Upper lobe of right lung (tissue), 1 donor: ENCODE measurements around the gene ESYT2. TPM values are rescaled to one million over a fixed set of nuclear protein-coding genes. Genes with fewer than 3 reads are reported as not detected.
"Not testable (repeated sequence)": the region's sequence is repeated elsewhere in the genome, so short reads cannot be mapped to it uniquely, and the experiment has no call there.

Experiments
- ATAC-seq: fragments of 200-7000 bp; cut with Tn5 transposase; one replicate; pipeline ENCODE4 v1.9.1; 2020; ENCODE audit warnings: mild to moderate bottlenecking, moderate library complexity
- DNase-seq: peaks from one replicate; pipeline ENCODE4 v3.0.0-alpha.2; 2020
- H3K27ac ChIP-seq: fragments of 200-600 bp; one replicate; pipeline ENCODE4 v1.8.0; 2022
- H3K27me3 ChIP-seq: fragments of 200-600 bp; one replicate; pipeline ENCODE4 v1.8.0; 2022; ENCODE audit warnings: mild to moderate bottlenecking
- H3K36me3 ChIP-seq: fragments of 200-600 bp; one replicate; pipeline ENCODE4 v1.8.0; 2022
- H3K4me1 ChIP-seq: fragments of 200-600 bp; one replicate; pipeline ENCODE4 v1.8.0; 2022
- H3K4me3 ChIP-seq: fragments of 200-600 bp; one replicate; pipeline ENCODE4 v1.8.0; 2022; ENCODE audit warnings: mild to moderate bottlenecking
- H3K9me3 ChIP-seq: fragments of 200-600 bp; one replicate; pipeline ENCODE4 v1.8.0; 2022
- CTCF ChIP-seq: fragments of 200-600 bp; IDR thresholded peaks from one replicate; pipeline ENCODE4 v1.8.0; 2022; ENCODE audit warnings: antibody characterized with exemption
- intact Hi-C: fragments of 100-400 bp; cut with DNase I; formaldehyde crosslinking; loops from one replicate; pipeline ENCODE4 v1.11.0; 2022
- total RNA-seq: library from RNA; stranded (reverse); fragmentation: NEBNext Ultra II Directional; extraction: Animal tissue kit (Norgen Biotek cat#: 25700); gene quantifications from one replicate; pipeline ENCODE4 v1.2.1, GENCODE V29; 2021
- donor health status: DM: no; HTN: yes; CAD: no; lungs with severe emphysema.

Gene ESYT2
- total RNA-seq, 1 donor from 2014 or later = 63.1 TPM

- Histone ChIP-seq H3K27ac (no peak overlapping the region), H3K4me3 (no peak overlapping the region), H3K36me3 (no peaks in the 10 kb centered on the region), H3K4me1 (peaks cover 7% of the 10 kb centered on the region), H3K9me3 (no peaks in the 10 kb centered on the region), H3K27me3 (no peaks in the 10 kb centered on the region)
- no peak for DNase-seq
- TF ChIP-seq CTCF = no peak
- intact Hi-C loops = no loop called here
- ATAC-seq = no peak
Observed at GRCh38 chr7:158706710-158707590, 122.4 kb downstream of the ESYT2 start.

- Histone ChIP-seq H3K9me3 (no peaks in the 10 kb centered on the region), H3K27me3 (no peaks in the 10 kb centered on the region), H3K36me3 (no peaks in the 10 kb centered on the region), H3K4me1 (peaks cover 7% of the 10 kb centered on the region), H3K27ac (no peak overlapping the region), H3K4me3 (no peak overlapping the region)
- DNase-seq (no peak), ATAC-seq (no peak)
- no peak for TF ChIP-seq CTCF
- intact Hi-C loops = no loop called here
Observed at GRCh38 chr7:158706273-158706704, 123.0 kb downstream of the ESYT2 start.

- intact Hi-C loops = no loop called here
Observed at GRCh38 chr7:158705234-158705850, 124.0 kb downstream of the ESYT2 start.

GRCh38 chr7:158704524-158705233 lies 124.6 kb downstream of the ESYT2 start, which contains the start of gene NCAPG2:
Gene NCAPG2 (minus strand): TSS chr7:158704804. CDS start chr7:158701899, 2,905 bp downstream.
- H3K27ac ChIP-seq = peak within 1 kb of the TSS; percentile 87
- peak; percentile 31 for TF ChIP-seq CTCF
- peak within 1 kb of the TSS; percentile 95 for H3K4me3 ChIP-seq
- intact Hi-C loops = no loop called here
- peak; percentile 100 for DNase-seq
- no peaks in the 10 kb centered on the region for H3K36me3 ChIP-seq
- H3K27me3 ChIP-seq = no peaks in the 10 kb centered on the region
- peak; percentile 99 for ATAC-seq
- no peaks in the 10 kb centered on the region for H3K9me3 ChIP-seq
- peaks cover 7% of the 10 kb centered on the region for H3K4me1 ChIP-seq

More at GRCh38 chr7:158705234-158705850, 124.0 kb downstream of the ESYT2 start:
- DNase-seq (no peak), ATAC-seq (no peak)
- no peaks in the 10 kb centered on the region for H3K27me3 ChIP-seq
- TF ChIP-seq CTCF = no peak
- H3K36me3 ChIP-seq = no peaks in the 10 kb centered on the region
- H3K4me1 ChIP-seq = peaks cover 7% of the 10 kb centered on the region
- peak overlapping the region; percentile 95 for H3K4me3 ChIP-seq
- peak overlapping the region; percentile 87 for H3K27ac ChIP-seq
- no peaks in the 10 kb centered on the region for H3K9me3 ChIP-seq

- H3K27me3 ChIP-seq, ATAC-seq, DNase-seq, H3K9me3 ChIP-seq, H3K4me1 ChIP-seq, H3K36me3 ChIP-seq, intact Hi-C loops: not testable (repeated sequence)
- Histone ChIP-seq H3K27ac (peak overlapping the region; percentile 87), H3K4me3 (peak overlapping the region; percentile 95)
Observed at GRCh38 chr7:158703679-158704523, 125.4 kb downstream of the ESYT2 start.
